RWPE1 (cell line): ENCODE data around the gene PRKCD.

Experiments used
- CTCF ChIA-PET: fragments of 350-600 bp; sonication (Branson Sonifier 250); formaldehyde crosslinking; extraction: SDS; loops from one replicate; lab custom pipeline; 2021; lab: Yijun Ruan, JAX
- POLR2A ChIA-PET: fragments of 400-600 bp; formaldehyde crosslinking; extraction: SDS; loops from one replicate; lab custom pipeline; 2020; ENCODE audit warnings: antibody characterized with exemption; ENCODE audit not compliant: low non-redundant PET; lab: Yijun Ruan, JAX
- DNase-seq: peaks from one replicate; pipeline ENCODE4 v3.0.0; 2012; ENCODE audit warnings: low spot score
- H3K27ac ChIP-seq: fragments of 450-650 bp; 2 replicates; pipeline ENCODE4 v1.5.1; 2017
- CTCF ChIP-seq: fragments of 450-650 bp; conservative IDR thresholded peaks from 2 replicates; pipeline ENCODE4 v1.5.1; 2017; ENCODE audit warnings: low read depth, mild to moderate bottlenecking

Gene PRKCD

GRCh38 chr3:53229171-53229570 is 68.2 kb downstream of the PRKCD start:
- CTCF ChIA-PET = no interaction called here
- no peak for DNase-seq
- POLR2A ChIA-PET = no interaction called here
- H3K27ac ChIP-seq = peak overlapping the region; percentile 72; the same call in 1 of the 2 replicates
- TF ChIP-seq CTCF = no peak

GRCh38 chr3:53229606-53230005 is 68.6 kb downstream of the PRKCD start:
- H3K27ac ChIP-seq = peak overlapping the region; percentile 72
- POLR2A ChIA-PET = no interaction called here
- CTCF ChIA-PET = no interaction called here
- TF ChIP-seq CTCF = no peak
- DNase-seq = no peak

- CTCF ChIA-PET = interaction anchor here (0.5 to 0.6 kb wide), 2 partner anchors 102 to 1586 kb away, joined by 4 read pairs; no protein-coding TSS in a partner anchor
- POLR2A ChIA-PET = no interaction called here
- DNase-seq = no peak
- no peak for TF ChIP-seq CTCF
- H3K27ac ChIP-seq = peak overlapping the region; percentile 72
Measured at GRCh38 chr3:53230041-53230621, 69.1 kb downstream of the PRKCD start.

- DNase-seq = no peak
- POLR2A ChIA-PET = no interaction called here
- H3K27ac ChIP-seq = peak overlapping the region; percentile 72
- CTCF ChIA-PET = interaction anchor here (0.5 to 0.6 kb wide), 2 partner anchors 103 to 1586 kb away, joined by 4 read pairs; no protein-coding TSS in a partner anchor
- no peak for TF ChIP-seq CTCF
Measured at GRCh38 chr3:53230789-53231188, 69.8 kb downstream of the PRKCD start.

GRCh38 chr3:53231532-53232511 is 70.8 kb downstream of the PRKCD start:
- CTCF ChIA-PET = no interaction called here

More at GRCh38 chr3:53231532-53232511, 70.8 kb downstream of the PRKCD start:
- no peak for TF ChIP-seq CTCF
- DNase-seq = no peak
- peak overlapping the region; percentile 72 for H3K27ac ChIP-seq
- POLR2A ChIA-PET = interaction anchor here (0.5 kb wide), 1 partner anchor 75 kb away, joined by 8 read pairs; no protein-coding TSS in a partner anchor
